ENCODE data around the gene SNX24.

SNX24 gene

GRCh38 chr5:122874179-122874875, 28.9 kb downstream of the SNX24 start:
- Histone ChIP-seq H3K4me3 (ENCODE audit: low read depth in 1 of 2, low read length in 2 of 2) (no peak overlapping the region), H3K27me3 (ENCODE audit: low read depth, low read length) (no peaks in the 10 kb centered on the region)

GRCh38 chr5:122877518-122877917, 32.1 kb downstream of the SNX24 start:
- Histone ChIP-seq H3K4me1 (ENCODE audit: control insufficient read depth in 1 of 2, insufficient read depth in 2 of 2, low read length in 2 of 2) (no peaks in the 10 kb centered on the region), H3K27ac (ENCODE audit: low read length) (no peak overlapping the region), H3K9me3 (ENCODE audit: control insufficient read depth in 1 of 2, low read length in 2 of 2) (no peaks in the 10 kb centered on the region), H3K27me3 (ENCODE audit: low read depth, low read length) (no peaks in the 10 kb centered on the region), H3K4me3 (ENCODE audit: low read depth in 1 of 2, low read length in 2 of 2) (no peak overlapping the region), H3K36me3 (ENCODE audit: control insufficient read depth in 1 of 2, insufficient read depth in 2 of 2, low read length in 2 of 2) (no peaks in the 10 kb centered on the region)

More at GRCh38 chr5:122874179-122874875, 28.9 kb downstream of the SNX24 start:
- H3K4me1 ChIP-seq (ENCODE audit: control insufficient read depth in 1 of 2, insufficient read depth in 2 of 2, low read length in 2 of 2), result no peaks in the 10 kb centered on the region
- no peak overlapping the region for H3K27ac ChIP-seq (ENCODE audit: low read length)
- no peaks in the 10 kb centered on the region for H3K9me3 ChIP-seq (ENCODE audit: control insufficient read depth in 1 of 2, low read length in 2 of 2)
- no peaks in the 10 kb centered on the region for H3K36me3 ChIP-seq (ENCODE audit: control insufficient read depth in 1 of 2, insufficient read depth in 2 of 2, low read length in 2 of 2)

- Histone ChIP-seq H3K36me3 (ENCODE audit: control insufficient read depth in 1 of 2, insufficient read depth in 2 of 2, low read length in 2 of 2) (no peaks in the 10 kb centered on the region), H3K9me3 (ENCODE audit: control insufficient read depth in 1 of 2, low read length in 2 of 2) (no peaks in the 10 kb centered on the region), H3K27me3 (ENCODE audit: low read depth, low read length) (no peaks in the 10 kb centered on the region), H3K4me3 (ENCODE audit: low read depth in 1 of 2, low read length in 2 of 2) (no peak overlapping the region), H3K27ac (ENCODE audit: low read length) (no peak overlapping the region), H3K4me1 (ENCODE audit: control insufficient read depth in 1 of 2, insufficient read depth in 2 of 2, low read length in 2 of 2) (no peaks in the 10 kb centered on the region)
Measured at GRCh38 chr5:122879076-122879475, 33.7 kb downstream of the SNX24 start.

GRCh38 chr5:122880170-122880689, 34.8 kb downstream of the SNX24 start:
- Histone ChIP-seq H3K27ac (ENCODE audit: low read length) (no peak overlapping the region), H3K4me1 (ENCODE audit: control insufficient read depth in 1 of 2, insufficient read depth in 2 of 2, low read length in 2 of 2) (no peaks in the 10 kb centered on the region), H3K27me3 (ENCODE audit: low read depth, low read length) (no peaks in the 10 kb centered on the region), H3K4me3 (ENCODE audit: low read depth in 1 of 2, low read length in 2 of 2) (no peak overlapping the region), H3K36me3 (ENCODE audit: control insufficient read depth in 1 of 2, insufficient read depth in 2 of 2, low read length in 2 of 2) (no peaks in the 10 kb centered on the region), H3K9me3 (ENCODE audit: control insufficient read depth in 1 of 2, low read length in 2 of 2) (no peaks in the 10 kb centered on the region)

GRCh38 chr5:122880749-122881148, 35.3 kb downstream of the SNX24 start:
- Histone ChIP-seq H3K36me3 (ENCODE audit: control insufficient read depth in 1 of 2, insufficient read depth in 2 of 2, low read length in 2 of 2) (no peaks in the 10 kb centered on the region), H3K27me3 (ENCODE audit: low read depth, low read length) (no peaks in the 10 kb centered on the region), H3K9me3 (ENCODE audit: control insufficient read depth in 1 of 2, low read length in 2 of 2) (no peaks in the 10 kb centered on the region), H3K27ac (ENCODE audit: low read length) (no peak overlapping the region), H3K4me1 (ENCODE audit: control insufficient read depth in 1 of 2, insufficient read depth in 2 of 2, low read length in 2 of 2) (no peaks in the 10 kb centered on the region), H3K4me3 (ENCODE audit: low read depth in 1 of 2, low read length in 2 of 2) (no peak overlapping the region)

GRCh38 chr5:122882831-122883230, 37.4 kb downstream of the SNX24 start:
- Histone ChIP-seq H3K4me1 (ENCODE audit: control insufficient read depth in 1 of 2, insufficient read depth in 2 of 2, low read length in 2 of 2) (no peaks in the 10 kb centered on the region), H3K9me3 (ENCODE audit: control insufficient read depth in 1 of 2, low read length in 2 of 2) (no peaks in the 10 kb centered on the region), H3K27ac (ENCODE audit: low read length) (no peak overlapping the region)

GRCh38 chr5:122885045-122885517, 39.7 kb downstream of the SNX24 start:
- Histone ChIP-seq H3K27ac (ENCODE audit: low read length) (no peak overlapping the region), H3K9me3 (ENCODE audit: control insufficient read depth in 1 of 2, low read length in 2 of 2) (no peaks in the 10 kb centered on the region), H3K27me3 (ENCODE audit: low read depth, low read length) (no peaks in the 10 kb centered on the region), H3K36me3 (ENCODE audit: control insufficient read depth in 1 of 2, insufficient read depth in 2 of 2, low read length in 2 of 2) (no peaks in the 10 kb centered on the region), H3K4me1 (ENCODE audit: control insufficient read depth in 1 of 2, insufficient read depth in 2 of 2, low read length in 2 of 2) (no peaks in the 10 kb centered on the region), H3K4me3 (ENCODE audit: low read depth in 1 of 2, low read length in 2 of 2) (no peak overlapping the region)

More at GRCh38 chr5:122882831-122883230, 37.4 kb downstream of the SNX24 start:
- Histone ChIP-seq H3K36me3 (ENCODE audit: control insufficient read depth in 1 of 2, insufficient read depth in 2 of 2, low read length in 2 of 2) (no peaks in the 10 kb centered on the region), H3K27me3 (ENCODE audit: low read depth, low read length) (no peaks in the 10 kb centered on the region), H3K4me3 (ENCODE audit: low read depth in 1 of 2, low read length in 2 of 2) (no peak overlapping the region)

- Histone ChIP-seq H3K27me3 (ENCODE audit: low read depth, low read length) (no peaks in the 10 kb centered on the region), H3K4me1 (ENCODE audit: control insufficient read depth in 1 of 2, insufficient read depth in 2 of 2, low read length in 2 of 2) (no peaks in the 10 kb centered on the region), H3K4me3 (ENCODE audit: low read depth in 1 of 2, low read length in 2 of 2) (no peak overlapping the region), H3K36me3 (ENCODE audit: control insufficient read depth in 1 of 2, insufficient read depth in 2 of 2, low read length in 2 of 2) (no peaks in the 10 kb centered on the region), H3K27ac (ENCODE audit: low read length) (no peak overlapping the region), H3K9me3 (ENCODE audit: control insufficient read depth in 1 of 2, low read length in 2 of 2) (no peaks in the 10 kb centered on the region)
Measured at GRCh38 chr5:122885891-122886290, 40.5 kb downstream of the SNX24 start.

GRCh38 chr5:122895141-122895540, 49.7 kb downstream of the SNX24 start:
- Histone ChIP-seq H3K4me1 (ENCODE audit: control insufficient read depth in 1 of 2, insufficient read depth in 2 of 2, low read length in 2 of 2) (no peaks in the 10 kb centered on the region), H3K9me3 (ENCODE audit: control insufficient read depth in 1 of 2, low read length in 2 of 2) (no peaks in the 10 kb centered on the region), H3K4me3 (ENCODE audit: low read depth in 1 of 2, low read length in 2 of 2) (no peak overlapping the region)

GRCh38 chr5:122896598-122897282, 51.3 kb downstream of the SNX24 start:
- no peaks in the 10 kb centered on the region for H3K4me1 ChIP-seq (ENCODE audit: control insufficient read depth in 1 of 2, insufficient read depth in 2 of 2, low read length in 2 of 2)

More at GRCh38 chr5:122895141-122895540, 49.7 kb downstream of the SNX24 start:
- H3K27ac ChIP-seq (ENCODE audit: low read length), result no peak overlapping the region
- H3K36me3 ChIP-seq (ENCODE audit: control insufficient read depth in 1 of 2, insufficient read depth in 2 of 2, low read length in 2 of 2), result no peaks in the 10 kb centered on the region
- no peaks in the 10 kb centered on the region for H3K27me3 ChIP-seq (ENCODE audit: low read depth, low read length)

GRCh38 chr5:122897283-122897602, 51.8 kb downstream of the SNX24 start:
- Histone ChIP-seq H3K9me3 (ENCODE audit: control insufficient read depth in 1 of 2, low read length in 2 of 2) (no peaks in the 10 kb centered on the region), H3K4me1 (ENCODE audit: control insufficient read depth in 1 of 2, insufficient read depth in 2 of 2, low read length in 2 of 2) (no peaks in the 10 kb centered on the region), H3K27ac (ENCODE audit: low read length) (no peak overlapping the region), H3K36me3 (ENCODE audit: control insufficient read depth in 1 of 2, insufficient read depth in 2 of 2, low read length in 2 of 2) (no peaks in the 10 kb centered on the region), H3K27me3 (ENCODE audit: low read depth, low read length) (no peaks in the 10 kb centered on the region), H3K4me3 (ENCODE audit: low read depth in 1 of 2, low read length in 2 of 2) (no peak overlapping the region)

More at GRCh38 chr5:122896598-122897282, 51.3 kb downstream of the SNX24 start:
- Histone ChIP-seq H3K36me3 (ENCODE audit: control insufficient read depth in 1 of 2, insufficient read depth in 2 of 2, low read length in 2 of 2) (no peaks in the 10 kb centered on the region), H3K4me3 (ENCODE audit: low read depth in 1 of 2, low read length in 2 of 2) (no peak overlapping the region), H3K9me3 (ENCODE audit: control insufficient read depth in 1 of 2, low read length in 2 of 2) (no peaks in the 10 kb centered on the region), H3K27ac (ENCODE audit: low read length) (no peak overlapping the region), H3K27me3 (ENCODE audit: low read depth, low read length) (no peaks in the 10 kb centered on the region)
